SK-N-SH treated with all-trans-retinoic acid at 6 μM for 48 hours (cell line): Measurements from ENCODE around the gene RIN3.

ENCODE experiments used
- ATAC-seq: fragments of 200-7000 bp; cut with Tn5 transposase; 3 replicates; pipeline ENCODE4 v1.9.1; 2020; ENCODE audit warnings: mild to moderate bottlenecking, moderate library complexity
- BACH2 ChIP-seq: fragments of 250-450 bp; sonication (Bioruptor Pico); IDR thresholded peaks from 2 replicates; pipeline ENCODE4 v1.9.0; 2021; ENCODE audit warnings: mild to moderate bottlenecking, borderline replicate concordance
- CSDC2 ChIP-seq: fragments of 250-450 bp; sonication (Bioruptor Pico); IDR thresholded peaks from 2 replicates; pipeline ENCODE4 v1.5.0; 2020; ENCODE audit warnings: mild to moderate bottlenecking, moderate library complexity
- GLIS3 ChIP-seq: fragments of 250-450 bp; sonication (Bioruptor Pico); IDR thresholded peaks from 2 replicates; pipeline ENCODE4 v1.5.0; 2020; ENCODE audit warnings: mild to moderate bottlenecking, moderate library complexity
- OSR1 ChIP-seq: fragments of 250-450 bp; sonication (Bioruptor Pico); IDR thresholded peaks from 2 replicates; pipeline ENCODE4 v1.8.0; 2022; ENCODE audit warnings: moderate library complexity, mild to moderate bottlenecking, inconsistent platforms
- PPARA ChIP-seq: fragments of 250-450 bp; sonication (Bioruptor Pico); IDR thresholded peaks from 2 replicates; pipeline ENCODE4 v1.5.0; 2020; ENCODE audit warnings: mild to moderate bottlenecking, borderline replicate concordance
- RARB ChIP-seq: fragments of 250-450 bp; sonication (Bioruptor Pico); IDR thresholded peaks from 2 replicates; pipeline ENCODE4 v1.8.0; 2021; ENCODE audit warnings: mild to moderate bottlenecking, moderate library complexity
- SNAI2 ChIP-seq: fragments of 250-450 bp; sonication (Bioruptor Pico); IDR thresholded peaks from 2 replicates; pipeline ENCODE4 v1.5.0; 2020; ENCODE audit warnings: mild to moderate bottlenecking, moderate library complexity
- TCF4 ChIP-seq: fragments of 250-450 bp; sonication (Bioruptor Pico); IDR thresholded peaks from 2 replicates; pipeline ENCODE4 v1.8.0; 2021; ENCODE audit warnings: mild to moderate bottlenecking, moderate library complexity, borderline replicate concordance
- TOX ChIP-seq: fragments of 250-450 bp; sonication (Bioruptor Pico); IDR thresholded peaks from 2 replicates; pipeline ENCODE4 v1.8.0; 2021; ENCODE audit warnings: mild to moderate bottlenecking, moderate library complexity, borderline replicate concordance
- ZC3H10 ChIP-seq: fragments of 250-450 bp; sonication (Bioruptor Pico); IDR thresholded peaks from 2 replicates; pipeline ENCODE4 v1.5.1; 2021; ENCODE audit warnings: mild to moderate bottlenecking, moderate library complexity
- ZFP3 ChIP-seq: fragments of 250-450 bp; sonication (Bioruptor Pico); IDR thresholded peaks from 2 replicates; pipeline ENCODE4 v1.5.0; 2020; ENCODE audit warnings: mild to moderate bottlenecking, moderate library complexity
- ZFP30 ChIP-seq: fragments of 450-650 bp; formaldehyde crosslinking; IDR thresholded peaks from 2 replicates; pipeline ENCODE4 v1.5.0; 2022; ENCODE audit warnings: mild to moderate bottlenecking, moderate library complexity
- ZNF565 ChIP-seq: fragments of 450-650 bp; formaldehyde crosslinking; conservative IDR thresholded peaks from 2 replicates; pipeline ENCODE4 v1.5.0; 2020; ENCODE audit warnings: low read depth, mild to moderate bottlenecking, moderate library complexity
- ZNF8 ChIP-seq: fragments of 450-650 bp; formaldehyde crosslinking; IDR thresholded peaks from 2 replicates; pipeline ENCODE4 v1.5.0; 2020; ENCODE audit warnings: mild to moderate bottlenecking, moderate library complexity
- TF ChIP-seq, protein P1 (sequence below): fragments of 250-450 bp; sonication (Bioruptor Pico); IDR thresholded peaks from 2 replicates; pipeline ENCODE4 v1.5.1; 2020; ENCODE audit warnings: low read depth, mild to moderate bottlenecking, moderate library complexity
- TF ChIP-seq, protein P2 (sequence below): fragments of 250-450 bp; sonication (Bioruptor Pico); IDR thresholded peaks from 2 replicates; pipeline ENCODE4 v1.5.1; 2021; ENCODE audit warnings: mild to moderate bottlenecking, moderate library complexity
- TF ChIP-seq, protein P3 (sequence below): fragments of 250-450 bp; sonication (Bioruptor Pico); IDR thresholded peaks from 2 replicates; pipeline ENCODE4 v1.8.0; 2020; ENCODE audit warnings: mild to moderate bottlenecking, moderate library complexity, borderline replicate concordance
- TF ChIP-seq, protein P4 (sequence below): fragments of 250-450 bp; sonication (Bioruptor Pico); IDR thresholded peaks from 2 replicates; pipeline ENCODE4 v1.8.0; 2021; ENCODE audit warnings: low read depth, mild to moderate bottlenecking, moderate library complexity, borderline replicate concordance
- TF ChIP-seq, protein P5 (sequence below): fragments of 250-450 bp; sonication (Bioruptor Pico); IDR thresholded peaks from 2 replicates; pipeline ENCODE4 v1.5.0; 2020; ENCODE audit warnings: mild to moderate bottlenecking, moderate library complexity

The RIN3 gene

DNA sequence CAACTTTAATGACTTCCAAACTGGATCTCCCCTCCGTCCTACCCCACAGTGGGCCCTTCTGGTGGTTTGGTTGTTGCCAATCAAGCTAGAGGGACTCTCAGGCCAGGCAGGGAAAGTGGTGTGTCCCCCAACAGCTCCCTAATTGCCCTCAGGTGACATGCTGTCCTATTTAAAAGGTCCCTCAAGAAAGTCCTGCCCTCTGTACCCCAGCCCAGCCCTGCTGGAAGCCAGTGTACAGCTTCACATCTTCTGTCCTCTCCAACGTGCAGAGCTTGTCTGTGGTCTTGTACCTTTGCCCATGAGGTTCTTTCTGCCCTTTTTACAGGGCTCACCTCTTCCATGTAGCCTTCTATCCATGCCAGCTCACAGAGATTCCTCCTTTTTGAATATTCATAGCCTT is 4.2 kb downstream of the RIN3 start (continued):
- TF ChIP-seq, protein P1, sequence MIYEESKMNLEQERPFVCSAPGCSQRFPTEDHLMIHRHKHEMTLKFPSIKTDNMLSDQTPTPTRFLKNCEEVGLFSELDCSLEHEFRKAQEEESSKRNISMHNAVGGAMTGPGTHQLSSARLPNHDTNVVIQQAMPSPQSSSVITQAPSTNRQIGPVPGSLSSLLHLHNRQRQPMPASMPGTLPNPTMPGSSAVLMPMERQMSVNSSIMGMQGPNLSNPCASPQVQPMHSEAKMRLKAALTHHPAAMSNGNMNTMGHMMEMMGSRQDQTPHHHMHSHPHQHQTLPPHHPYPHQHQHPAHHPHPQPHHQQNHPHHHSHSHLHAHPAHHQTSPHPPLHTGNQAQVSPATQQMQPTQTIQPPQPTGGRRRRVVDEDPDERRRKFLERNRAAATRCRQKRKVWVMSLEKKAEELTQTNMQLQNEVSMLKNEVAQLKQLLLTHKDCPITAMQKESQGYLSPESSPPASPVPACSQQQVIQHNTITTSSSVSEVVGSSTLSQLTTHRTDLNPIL (CRISPR knock-in tag) = no peak
- no peak for TF ChIP-seq ZFP3

DNA sequence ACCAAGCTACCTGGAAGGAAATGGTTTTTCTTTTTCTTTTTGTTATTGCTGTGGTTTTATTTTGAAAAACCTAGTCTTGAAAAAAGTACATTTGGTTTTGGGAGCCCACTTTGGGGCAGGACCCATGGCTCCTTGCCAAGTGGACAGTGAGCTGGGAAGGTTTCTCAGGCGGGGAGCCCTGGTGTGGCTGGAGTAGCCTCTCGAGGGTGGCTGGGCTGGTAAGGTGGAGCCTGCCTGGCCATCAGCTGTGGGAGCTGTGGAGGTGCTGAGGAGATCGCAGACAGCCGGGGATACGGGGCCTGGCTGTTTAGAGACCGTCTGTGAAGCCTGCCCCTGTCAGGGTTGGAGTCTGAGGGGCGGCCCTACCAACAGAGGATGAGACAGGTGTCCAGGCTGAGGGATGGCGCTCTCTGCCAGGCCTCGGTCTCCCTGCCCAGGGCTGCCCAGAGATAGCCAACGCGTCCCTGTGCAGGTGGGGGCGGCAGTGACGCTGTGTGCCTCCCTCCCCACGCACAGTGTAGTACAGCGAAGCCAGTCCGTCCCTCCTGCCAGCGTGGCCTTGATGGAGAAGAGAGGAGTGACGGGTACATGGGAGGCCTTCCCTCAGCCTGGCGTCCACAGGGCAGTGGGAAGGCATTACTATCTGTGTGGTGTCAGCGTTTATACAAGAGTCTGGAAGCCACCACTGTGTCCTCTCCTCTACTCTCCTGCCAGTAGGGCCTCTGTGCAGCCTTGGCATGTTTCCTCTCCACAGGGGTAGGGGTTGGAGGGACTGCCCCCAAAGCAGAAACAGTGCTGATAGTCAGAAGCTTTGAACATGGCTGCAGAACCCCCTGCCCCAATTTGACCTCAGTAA is 5.9 kb downstream of the RIN3 start:
- no peak for ATAC-seq
- no peak for TF ChIP-seq TOX (CRISPR knock-in tag)
- TF ChIP-seq, protein P2, sequence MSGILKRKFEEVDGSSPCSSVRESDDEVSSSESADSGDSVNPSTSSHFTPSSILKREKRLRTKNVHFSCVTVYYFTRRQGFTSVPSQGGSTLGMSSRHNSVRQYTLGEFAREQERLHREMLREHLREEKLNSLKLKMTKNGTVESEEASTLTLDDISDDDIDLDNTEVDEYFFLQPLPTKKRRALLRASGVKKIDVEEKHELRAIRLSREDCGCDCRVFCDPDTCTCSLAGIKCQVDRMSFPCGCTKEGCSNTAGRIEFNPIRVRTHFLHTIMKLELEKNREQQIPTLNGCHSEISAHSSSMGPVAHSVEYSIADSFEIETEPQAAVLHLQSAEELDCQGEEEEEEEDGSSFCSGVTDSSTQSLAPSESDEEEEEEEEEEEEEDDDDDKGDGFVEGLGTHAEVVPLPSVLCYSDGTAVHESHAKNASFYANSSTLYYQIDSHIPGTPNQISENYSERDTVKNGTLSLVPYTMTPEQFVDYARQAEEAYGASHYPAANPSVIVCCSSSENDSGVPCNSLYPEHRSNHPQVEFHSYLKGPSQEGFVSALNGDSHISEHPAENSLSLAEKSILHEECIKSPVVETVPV (CRISPR knock-in tag) = no peak
- TF ChIP-seq, protein P3, sequence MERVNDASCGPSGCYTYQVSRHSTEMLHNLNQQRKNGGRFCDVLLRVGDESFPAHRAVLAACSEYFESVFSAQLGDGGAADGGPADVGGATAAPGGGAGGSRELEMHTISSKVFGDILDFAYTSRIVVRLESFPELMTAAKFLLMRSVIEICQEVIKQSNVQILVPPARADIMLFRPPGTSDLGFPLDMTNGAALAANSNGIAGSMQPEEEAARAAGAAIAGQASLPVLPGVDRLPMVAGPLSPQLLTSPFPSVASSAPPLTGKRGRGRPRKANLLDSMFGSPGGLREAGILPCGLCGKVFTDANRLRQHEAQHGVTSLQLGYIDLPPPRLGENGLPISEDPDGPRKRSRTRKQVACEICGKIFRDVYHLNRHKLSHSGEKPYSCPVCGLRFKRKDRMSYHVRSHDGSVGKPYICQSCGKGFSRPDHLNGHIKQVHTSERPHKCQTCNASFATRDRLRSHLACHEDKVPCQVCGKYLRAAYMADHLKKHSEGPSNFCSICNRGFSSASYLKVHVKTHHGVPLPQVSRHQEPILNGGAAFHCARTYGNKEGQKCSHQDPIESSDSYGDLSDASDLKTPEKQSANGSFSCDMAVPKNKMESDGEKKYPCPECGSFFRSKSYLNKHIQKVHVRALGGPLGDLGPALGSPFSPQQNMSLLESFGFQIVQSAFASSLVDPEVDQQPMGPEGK (CRISPR knock-in tag) = no peak
- TF ChIP-seq ZNF565 (CRISPR knock-in tag) = no peak
- TF ChIP-seq PPARA = no peak
- TF ChIP-seq, protein P4, sequence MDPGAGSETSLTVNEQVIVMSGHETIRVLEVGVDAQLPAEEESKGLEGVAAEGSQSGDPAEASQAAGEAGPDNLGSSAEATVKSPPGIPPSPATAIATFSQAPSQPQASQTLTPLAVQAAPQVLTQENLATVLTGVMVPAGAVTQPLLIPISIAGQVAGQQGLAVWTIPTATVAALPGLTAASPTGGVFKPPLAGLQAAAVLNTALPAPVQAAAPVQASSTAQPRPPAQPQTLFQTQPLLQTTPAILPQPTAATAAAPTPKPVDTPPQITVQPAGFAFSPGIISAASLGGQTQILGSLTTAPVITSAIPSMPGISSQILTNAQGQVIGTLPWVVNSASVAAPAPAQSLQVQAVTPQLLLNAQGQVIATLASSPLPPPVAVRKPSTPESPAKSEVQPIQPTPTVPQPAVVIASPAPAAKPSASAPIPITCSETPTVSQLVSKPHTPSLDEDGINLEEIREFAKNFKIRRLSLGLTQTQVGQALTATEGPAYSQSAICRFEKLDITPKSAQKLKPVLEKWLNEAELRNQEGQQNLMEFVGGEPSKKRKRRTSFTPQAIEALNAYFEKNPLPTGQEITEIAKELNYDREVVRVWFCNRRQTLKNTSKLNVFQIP (CRISPR knock-in tag) = no peak
- TF ChIP-seq, protein P1 (CRISPR knock-in tag) = no peak
- no peak for TF ChIP-seq ZC3H10 (CRISPR knock-in tag)
- TF ChIP-seq ZFP3 = no peak
- no peak for TF ChIP-seq SNAI2
- TF ChIP-seq TCF4 (CRISPR knock-in tag) = no peak
- TF ChIP-seq ZNF8 (CRISPR knock-in tag) = no peak
- TF ChIP-seq RARB (CRISPR knock-in tag) = no peak
- no peak for TF ChIP-seq BACH2 (CRISPR knock-in tag)
- TF ChIP-seq, protein P5, sequence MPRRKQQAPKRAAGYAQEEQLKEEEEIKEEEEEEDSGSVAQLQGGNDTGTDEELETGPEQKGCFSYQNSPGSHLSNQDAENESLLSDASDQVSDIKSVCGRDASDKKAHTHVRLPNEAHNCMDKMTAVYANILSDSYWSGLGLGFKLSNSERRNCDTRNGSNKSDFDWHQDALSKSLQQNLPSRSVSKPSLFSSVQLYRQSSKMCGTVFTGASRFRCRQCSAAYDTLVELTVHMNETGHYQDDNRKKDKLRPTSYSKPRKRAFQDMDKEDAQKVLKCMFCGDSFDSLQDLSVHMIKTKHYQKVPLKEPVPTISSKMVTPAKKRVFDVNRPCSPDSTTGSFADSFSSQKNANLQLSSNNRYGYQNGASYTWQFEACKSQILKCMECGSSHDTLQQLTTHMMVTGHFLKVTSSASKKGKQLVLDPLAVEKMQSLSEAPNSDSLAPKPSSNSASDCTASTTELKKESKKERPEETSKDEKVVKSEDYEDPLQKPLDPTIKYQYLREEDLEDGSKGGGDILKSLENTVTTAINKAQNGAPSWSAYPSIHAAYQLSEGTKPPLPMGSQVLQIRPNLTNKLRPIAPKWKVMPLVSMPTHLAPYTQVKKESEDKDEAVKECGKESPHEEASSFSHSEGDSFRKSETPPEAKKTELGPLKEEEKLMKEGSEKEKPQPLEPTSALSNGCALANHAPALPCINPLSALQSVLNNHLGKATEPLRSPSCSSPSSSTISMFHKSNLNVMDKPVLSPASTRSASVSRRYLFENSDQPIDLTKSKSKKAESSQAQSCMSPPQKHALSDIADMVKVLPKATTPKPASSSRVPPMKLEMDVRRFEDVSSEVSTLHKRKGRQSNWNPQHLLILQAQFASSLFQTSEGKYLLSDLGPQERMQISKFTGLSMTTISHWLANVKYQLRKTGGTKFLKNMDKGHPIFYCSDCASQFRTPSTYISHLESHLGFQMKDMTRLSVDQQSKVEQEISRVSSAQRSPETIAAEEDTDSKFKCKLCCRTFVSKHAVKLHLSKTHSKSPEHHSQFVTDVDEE = no peak
- no peak for TF ChIP-seq GLIS3 (CRISPR knock-in tag)
- TF ChIP-seq, all 23 proteins: peak for 0

DNA sequence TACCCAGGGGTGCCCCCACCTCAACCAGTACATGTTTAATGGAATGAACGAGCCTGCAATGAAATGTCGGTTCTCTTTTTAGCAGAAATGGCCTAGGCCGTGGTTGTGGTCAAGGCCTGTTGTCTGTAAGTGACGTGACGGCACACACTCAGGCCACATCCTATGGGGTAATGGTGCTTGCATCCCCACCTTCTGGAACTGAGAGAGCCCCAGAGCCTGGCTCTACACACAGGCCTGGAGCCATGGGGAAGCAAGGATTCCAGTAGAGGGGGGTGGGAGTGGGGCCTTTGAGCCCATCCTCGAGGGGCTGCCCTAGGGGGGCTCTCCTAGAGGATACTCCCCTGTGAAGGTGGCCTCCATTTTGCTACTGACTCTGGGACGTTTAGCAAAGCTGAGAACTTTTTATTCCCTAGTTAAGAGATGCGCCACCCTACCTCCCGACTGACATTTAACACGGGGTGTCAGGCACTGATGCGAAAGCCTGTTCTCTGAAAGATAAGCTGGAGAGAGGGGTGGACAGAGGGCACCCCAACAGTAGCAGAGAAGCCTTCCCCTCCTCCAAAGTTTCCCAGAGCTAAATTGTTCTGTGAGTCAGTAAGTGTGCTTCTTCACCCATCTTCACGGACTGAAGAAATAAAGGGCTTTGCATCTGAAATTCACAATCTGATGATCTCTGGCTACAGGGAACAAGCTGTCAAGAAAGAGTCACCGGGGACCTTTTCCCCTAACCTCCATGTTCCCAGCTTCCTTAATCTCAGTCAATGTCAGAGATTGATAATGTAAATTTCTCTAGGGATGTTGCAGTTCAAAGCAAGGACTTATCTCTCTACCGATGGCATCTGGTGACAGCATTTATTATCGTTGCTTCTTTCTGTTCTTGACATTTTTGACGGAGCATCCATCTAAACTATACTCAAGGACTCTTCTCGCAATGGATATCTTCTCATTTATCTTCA is 6.8 kb downstream of the RIN3 start:
- no peak for ATAC-seq
- TF ChIP-seq SNAI2 (no peak), ZFP30 (CRISPR knock-in tag) (no peak), GLIS3 (CRISPR knock-in tag) (no peak), OSR1 (CRISPR knock-in tag) (no peak), PPARA (no peak), RARB (CRISPR knock-in tag) (no peak), CSDC2 (CRISPR knock-in tag) (no peak)
- TF ChIP-seq, protein P5 = no peak
- TF ChIP-seq, protein P1 (CRISPR knock-in tag) = no peak
